K562 (cell line): ENCODE measurements around the gene ARHGAP12. TPM values are rescaled to one million over a fixed set of nuclear protein-coding genes. Genes with fewer than 3 reads are reported as not detected.
"Not testable (repeated sequence)": the region's sequence is repeated elsewhere in the genome, so short reads cannot be mapped to it uniquely, and the experiment has no call there.

ENCODE experiments used
- ATAC-seq: fragments of 200-7000 bp; cut with Tn5 transposase; 3 replicates; pipeline ENCODE4 v1.9.1; 2020; ENCODE audit warnings: moderate library complexity
- BruUV-seq: library from RNA; stranded (reverse); fragments of 400-500 nt; replicated peaks from 2 replicates; lab custom pipeline; 2021; lab: Mats Ljungman, UMichigan
- CTCF ChIA-PET: fragments of 300-600 bp; formaldehyde crosslinking; extraction: SDS; loops from one replicate; lab custom pipeline; 2021; ENCODE audit warnings: low intra/inter-chr PET ratio; lab: Yijun Ruan, JAX
- POLR2A ChIA-PET: fragments of 300-600, 350-650 bp; sonication (Branson Sonifier 250); formaldehyde crosslinking; extraction: SDS; loops from one replicate; lab custom pipeline; 2021; ENCODE audit warnings: antibody characterized with exemption, inconsistent platforms; lab: Yijun Ruan, JAX
- DNase-seq, 4 experiments: peaks; one replicate each; pipeline versions ENCODE4 v3.0.0 to v3.0.0-alpha.2; 2011 to 2018; ENCODE audit warnings: low spot score in 3 of 4, mixed read lengths in 3 of 4; ENCODE audit errors: extremely low read depth in 1 of 4
- FAIRE-seq: peaks from 2 replicates; lab custom pipeline; 2011; peaks lifted over from hg19 to GRCh38; lab: Jason Lieb, UNC
- H2AFZ ChIP-seq: 2 replicates; pipeline ENCODE4 v1.6.0; 2011; ENCODE audit warnings: low read depth, low read length, control low read depth, inconsistent platforms
- H3K27ac ChIP-seq: fragments of 200-600 bp; 3 replicates; pipeline ENCODE4 v1.8.0; 2011; ENCODE audit warnings: low read depth, mild to moderate bottlenecking, control low read depth, inconsistent platforms, low read length, moderate library complexity, mixed read lengths; ENCODE audit errors: extremely low read depth
- H3K27me3 ChIP-seq, 2 experiments: fragments of 300-600 bp in 1 of 2; 2 replicates in 1 of 2; 3 replicates in 1 of 2; pipeline versions ENCODE4 v1.6.0 to v1.8.0; 2011; ENCODE audit warnings: inconsistent platforms in 2 of 2, low read length in 2 of 2, mild to moderate bottlenecking in 1 of 2, mixed read lengths in 1 of 2, moderate library complexity in 1 of 2; ENCODE audit not compliant: control insufficient read depth in 2 of 2, insufficient read depth in 2 of 2
- H3K36me3 ChIP-seq: fragments of 300-600 bp; 3 replicates; pipeline ENCODE4 v1.8.0; 2011; ENCODE audit warnings: mild to moderate bottlenecking, low read length, inconsistent platforms; ENCODE audit not compliant: control insufficient read depth, insufficient read depth
- H3K4me1 ChIP-seq, 2 experiments: fragments of 200-600 bp in 1 of 2; replicated peaks in 1 of 2; 2 replicates in 1 of 2; 3 replicates in 1 of 2; pipeline versions ENCODE4 v1.5.1 to v1.8.0; 2011; ENCODE audit warnings: inconsistent platforms in 2 of 2, low read length in 2 of 2, mild to moderate bottlenecking in 1 of 2, mixed read lengths in 1 of 2, moderate library complexity in 1 of 2; ENCODE audit not compliant: control insufficient read depth in 2 of 2, insufficient read depth in 2 of 2
- H3K4me2 ChIP-seq: 2 replicates; pipeline ENCODE4 v1.6.1; 2011; ENCODE audit warnings: low read length, control low read depth, inconsistent platforms, mixed read lengths; ENCODE audit not compliant: insufficient read depth
- H3K4me3 ChIP-seq: fragments of 200-600 bp; sonication (generic), shearing (Covaris generic); 2 replicates; pipeline ENCODE4 v1.5.1; 2016; ENCODE audit warnings: control low read depth, inconsistent platforms
- H3K79me2 ChIP-seq: fragments of 200-600 bp; 3 replicates; pipeline ENCODE4 v1.8.0; 2011; ENCODE audit warnings: low read length, inconsistent platforms; ENCODE audit not compliant: control insufficient read depth, insufficient read depth
- H3K9ac ChIP-seq, 2 experiments: 2 replicates each; pipeline versions ENCODE4 v1.6.0 to v1.6.1; 2011; ENCODE audit warnings: low read depth in 2 of 2, low read length in 2 of 2, control low read depth in 1 of 2, inconsistent platforms in 1 of 2, mild to moderate bottlenecking in 1 of 2, mixed read lengths in 1 of 2; ENCODE audit not compliant: insufficient read depth in 1 of 2
- H3K9me1 ChIP-seq: one replicate; pipeline ENCODE4 v1.6.0; 2011; ENCODE audit warnings: inconsistent platforms, mild to moderate bottlenecking, low read length, moderate library complexity; ENCODE audit not compliant: control insufficient read depth, insufficient read depth
- H3K9me3 ChIP-seq: replicated peaks from 2 replicates; pipeline ENCODE4 v1.5.1; 2011; ENCODE audit warnings: low read depth, low read length, inconsistent platforms; ENCODE audit not compliant: control insufficient read depth, insufficient read depth
- H4K20me1 ChIP-seq: replicated peaks from 2 replicates; pipeline ENCODE4 v1.6.1; 2011; ENCODE audit warnings: low read length, inconsistent platforms, mixed read lengths; ENCODE audit not compliant: control insufficient read depth, insufficient read depth
- TRIM24 ChIP-seq, 2 experiments: fragments of 450-650 bp; IDR thresholded peaks; 2 replicates each; pipeline ENCODE4 v1.6.1; 2016
- WGBS: fragments of 100-300 bp; shearing (Covaris generic); methylation state at CpG from one replicate; pipeline ENCODE4 v1.1.6; 2016; ENCODE audit warnings: low coverage, mixed read lengths; ENCODE audit not compliant: insufficient coverage; ENCODE audit errors: missing lambda C conversion rate; 5-methylcytosine and 5-hydroxymethylcytosine counted together
- in situ Hi-C: fragments of 300-500 bp; cut with MboI; formaldehyde crosslinking; loops from 4 replicates; pipeline ENCODE4 v1.15.0; 2018; ENCODE audit warnings: inconsistent platforms, mixed read lengths
- intact Hi-C: fragments of 100-400 bp; cut with micrococcal nuclease; formaldehyde crosslinking; loops from 2 replicates; pipeline ENCODE4 v1.14.2; 2022
- polyA plus RNA-seq, 8 experiments: library from polyadenylated mRNA; depleted of rRNA in 4 of 8; stranded (reverse) in 5 of 8; unstranded in 3 of 8; fragments of >200 nt; fragmentation: Nextera tagmentation in 2 of 8; fragmentation: Illumina TruSeq in 1 of 8; extraction: Ambion mirVana in 2 of 8; extraction: Trizol in 1 of 8; gene quantifications; 2 replicates each; pipeline versions ENCODE4 v1.2.1 to v1.2.3, GENCODE V29; 2011 to 2014; ENCODE audit warnings: inconsistent platforms in 1 of 8, missing spikeins in 1 of 8
- total RNA-seq, 7 experiments: library from RNA; depleted of rRNA in 6 of 7; stranded (reverse); fragments of >200 nt in 6 of 7; fragmentation: Illumina TruSeq in 2 of 7; extraction: Trizol in 2 of 7; gene quantifications; 2 replicates each; pipeline versions ENCODE4 v1.2.1 to v1.2.3, GENCODE V29; 2011 to 2021; ENCODE audit warnings: low replicate concordance in 1 of 7
- TF ChIP-seq, protein P1 (sequence below): fragments of 250-450 bp; sonication (Bioruptor Pico); IDR thresholded peaks from 2 replicates; pipeline ENCODE4 v1.5.0; 2021; ENCODE audit warnings: mild to moderate bottlenecking, borderline replicate concordance
- TF ChIP-seq, protein P2 (sequence below), 2 experiments: fragments of 450-650 bp in 1 of 2; sonication (generic) in 1 of 2; formaldehyde crosslinking in 1 of 2; IDR thresholded peaks in 1 of 2; conservative IDR thresholded peaks in 1 of 2; 2 replicates each; pipeline versions ENCODE4 v1.6.1 to v1.8.1; 2016 to 2023; ENCODE audit warnings: mild to moderate bottlenecking in 2 of 2, moderate library complexity in 2 of 2, inconsistent platforms in 1 of 2, missing genetic modification reagents in 1 of 2

Gene ARHGAP12
- total and polyA plus RNA-seq, 9 of the 15 experiments (the other 6 are each of a cell fraction or from before 2014, with no cell fraction given) = 4.4 to 18.7 (median 10.1) TPM

DNA sequence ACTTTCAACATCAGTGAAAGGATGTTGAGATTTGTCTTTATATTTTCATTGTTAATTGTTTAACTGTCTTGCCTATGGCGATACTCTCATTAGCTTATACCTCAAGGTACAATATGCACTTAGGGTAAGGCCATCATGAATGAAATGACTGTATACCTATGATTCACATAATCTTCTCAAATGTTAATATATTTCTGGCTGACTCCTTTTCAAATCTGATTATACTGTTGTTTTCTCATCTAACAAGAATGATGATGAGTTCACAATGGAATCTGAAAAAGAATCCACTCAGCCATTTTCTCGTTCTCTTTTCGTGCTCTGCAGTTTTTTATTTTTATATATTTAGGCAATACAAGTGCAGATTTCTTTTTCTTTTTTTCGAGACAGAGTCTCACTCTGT lies 159.1 kb downstream of the ARHGAP12 start (continued):
- TF ChIP-seq, protein P1, sequence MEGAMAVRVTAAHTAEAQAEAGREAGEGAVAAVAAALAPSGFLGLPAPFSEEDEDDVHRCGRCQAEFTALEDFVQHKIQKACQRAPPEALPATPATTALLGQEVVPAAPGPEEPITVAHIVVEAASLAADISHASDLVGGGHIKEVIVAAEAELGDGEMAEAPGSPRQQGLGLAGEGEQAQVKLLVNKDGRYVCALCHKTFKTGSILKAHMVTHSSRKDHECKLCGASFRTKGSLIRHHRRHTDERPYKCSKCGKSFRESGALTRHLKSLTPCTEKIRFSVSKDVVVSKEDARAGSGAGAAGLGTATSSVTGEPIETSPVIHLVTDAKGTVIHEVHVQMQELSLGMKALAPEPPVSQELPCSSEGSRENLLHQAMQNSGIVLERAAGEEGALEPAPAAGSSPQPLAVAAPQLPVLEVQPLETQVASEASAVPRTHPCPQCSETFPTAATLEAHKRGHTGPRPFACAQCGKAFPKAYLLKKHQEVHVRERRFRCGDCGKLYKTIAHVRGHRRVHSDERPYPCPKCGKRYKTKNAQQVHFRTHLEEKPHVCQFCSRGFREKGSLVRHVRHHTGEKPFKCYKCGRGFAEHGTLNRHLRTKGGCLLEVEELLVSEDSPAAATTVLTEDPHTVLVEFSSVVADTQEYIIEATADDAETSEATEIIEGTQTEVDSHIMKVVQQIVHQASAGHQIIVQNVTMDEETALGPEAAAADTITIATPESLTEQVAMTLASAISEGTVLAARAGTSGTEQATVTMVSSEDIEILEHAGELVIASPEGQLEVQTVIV (CRISPR knock-in tag) = no peak
- no peak for TF ChIP-seq TRIM24 (IDR thresholded peaks at IDR 0.05)
- TF ChIP-seq, all 486 proteins: peak for 0

DNA sequence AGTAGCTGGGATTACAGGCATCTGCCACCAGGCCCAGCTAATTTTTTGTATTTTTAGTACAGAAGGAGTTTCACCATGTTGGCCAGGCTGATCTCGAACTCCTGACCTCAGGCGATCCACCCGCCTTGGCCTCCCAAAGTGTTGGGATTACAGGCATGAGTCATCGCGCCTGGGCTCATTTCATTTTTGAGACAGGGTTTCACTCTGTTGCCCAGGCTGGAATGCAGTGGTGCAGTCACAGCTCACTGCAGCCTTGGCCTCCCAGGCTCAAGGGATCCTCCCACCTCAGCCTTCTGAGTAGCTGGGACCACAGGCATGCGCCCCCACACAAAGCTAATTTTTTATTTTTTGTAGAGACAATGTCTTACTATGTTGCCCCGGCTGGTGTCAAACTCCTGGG lies 159.7 kb downstream of the ARHGAP12 start:
- not testable (repeated sequence) for H3K4me3 ChIP-seq, FAIRE-seq, H3K9ac ChIP-seq, H3K4me1 ChIP-seq
- ChIA-PET CTCF (interaction anchor here (0.7 kb wide), 1 partner anchor 686 kb away, joined by 3 read pairs; no protein-coding TSS in a partner anchor), POLR2A (interaction anchor here (0.6 kb wide), 1 partner anchor 23 kb away, joined by 3 read pairs; no protein-coding TSS in a partner anchor)
- TF ChIP-seq, protein P2, sequence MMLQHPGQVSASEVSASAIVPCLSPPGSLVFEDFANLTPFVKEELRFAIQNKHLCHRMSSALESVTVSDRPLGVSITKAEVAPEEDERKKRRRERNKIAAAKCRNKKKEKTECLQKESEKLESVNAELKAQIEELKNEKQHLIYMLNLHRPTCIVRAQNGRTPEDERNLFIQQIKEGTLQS (IDR thresholded peaks at IDR 0.05) = peak; percentile 42
- TF ChIP-seq, protein P2 (CRISPR knock-in tag; conservative IDR thresholded peaks at IDR 0.05) = not testable (repeated sequence)
- TF ChIP-seq, all 486 proteins: peak for 1; not testable (repeated sequence) for 485
- ATAC-seq, H3K4me2 ChIP-seq, BruUV-seq, H3K36me3 ChIP-seq, H4K20me1 ChIP-seq, H3K9me1 ChIP-seq, in situ Hi-C loops, H3K79me2 ChIP-seq, H3K9me3 ChIP-seq, DNase-seq, intact Hi-C loops, H2AFZ ChIP-seq, H3K27ac ChIP-seq: not testable (repeated sequence)
- H3K27me3 ChIP-seq = peaks cover 5 to 19% of the 10 kb centered on the region in 2 experiments; a peak in 4 of 5 replicates
- 0% methylated on average over 7 of the region's 7 CpGs for WGBS
